Vagina (tissue), 2 donors: Measurements from ENCODE around the gene TSPAN13. TPM values are rescaled to one million over a fixed set of nuclear protein-coding genes. Genes with fewer than 3 reads are reported as not detected.

Source experiments
- DNase-seq, 2 donors: peaks; one replicate each; pipeline ENCODE4 v3.0.0-alpha.2; 2017; ENCODE audit errors: extremely low spot score in 2 of 2
- H3K27ac ChIP-seq: fragments of 200-600 bp; sonication (generic); one replicate; pipeline ENCODE4 v1.5.1; 2019
- H3K27me3 ChIP-seq: fragments of 200-600 bp; sonication (generic); one replicate; pipeline ENCODE4 v1.5.1; 2019
- H3K36me3 ChIP-seq, 2 donors: fragments of 200-600 bp; sonication (generic); one replicate each; pipeline ENCODE4 v1.5.1; 2017 to 2019
- H3K4me1 ChIP-seq: fragments of 200-600 bp; sonication (generic); one replicate; pipeline ENCODE4 v1.5.1; 2019
- H3K4me3 ChIP-seq, 2 donors: fragments of 200-600 bp; sonication (generic); 1 replicate in 1 of 2; 2 replicates in 1 of 2; pipeline ENCODE4 v1.5.1; 2016 to 2019
- H3K9me3 ChIP-seq: fragments of 200-600 bp; sonication (generic); one replicate; pipeline ENCODE4 v1.5.1; 2019
- POLR2A ChIP-seq, 2 donors: fragments of 450-650 bp; IDR thresholded peaks; one replicate each; pipeline ENCODE4 v1.6.1; 2017; ENCODE audit warnings: antibody characterized with exemption in 2 of 2, mild to moderate bottlenecking in 2 of 2, moderate library complexity in 2 of 2
- POLR2AphosphoS5 ChIP-seq, 2 donors: sonication (generic); formaldehyde crosslinking; IDR thresholded peaks; one replicate each; pipeline ENCODE4 v1.9.0; 2017; ENCODE audit warnings: antibody characterized with exemption in 2 of 2, mild to moderate bottlenecking in 2 of 2, low read depth in 1 of 2; ENCODE audit not compliant: insufficient read depth in 1 of 2
- intact Hi-C: fragments of 100-400 bp; cut with DNase I; formaldehyde crosslinking; loops from one replicate; pipeline ENCODE4 v1.15.1; 2023
- total RNA-seq: library from RNA; depleted of rRNA; stranded (reverse); fragments of >200 nt; gene quantifications from one replicate; pipeline ENCODE4 v1.2.3, GENCODE V29; 2016
- TF ChIP-seq, protein P1 (sequence below), 3 experiments: fragments of 450-650 bp in 2 of 3; fragments of 200-600 bp in 1 of 3; sonication (generic) in 1 of 3; IDR thresholded peaks; one replicate each; pipeline ENCODE4 v1.5.1; 2017 to 2019; ENCODE audit warnings: antibody characterized with exemption in 3 of 3, mild to moderate bottlenecking in 2 of 3, moderate library complexity in 2 of 3

TSPAN13 gene
- total RNA-seq, 1 donor from 2014 or later: 13.8 TPM

DNA sequence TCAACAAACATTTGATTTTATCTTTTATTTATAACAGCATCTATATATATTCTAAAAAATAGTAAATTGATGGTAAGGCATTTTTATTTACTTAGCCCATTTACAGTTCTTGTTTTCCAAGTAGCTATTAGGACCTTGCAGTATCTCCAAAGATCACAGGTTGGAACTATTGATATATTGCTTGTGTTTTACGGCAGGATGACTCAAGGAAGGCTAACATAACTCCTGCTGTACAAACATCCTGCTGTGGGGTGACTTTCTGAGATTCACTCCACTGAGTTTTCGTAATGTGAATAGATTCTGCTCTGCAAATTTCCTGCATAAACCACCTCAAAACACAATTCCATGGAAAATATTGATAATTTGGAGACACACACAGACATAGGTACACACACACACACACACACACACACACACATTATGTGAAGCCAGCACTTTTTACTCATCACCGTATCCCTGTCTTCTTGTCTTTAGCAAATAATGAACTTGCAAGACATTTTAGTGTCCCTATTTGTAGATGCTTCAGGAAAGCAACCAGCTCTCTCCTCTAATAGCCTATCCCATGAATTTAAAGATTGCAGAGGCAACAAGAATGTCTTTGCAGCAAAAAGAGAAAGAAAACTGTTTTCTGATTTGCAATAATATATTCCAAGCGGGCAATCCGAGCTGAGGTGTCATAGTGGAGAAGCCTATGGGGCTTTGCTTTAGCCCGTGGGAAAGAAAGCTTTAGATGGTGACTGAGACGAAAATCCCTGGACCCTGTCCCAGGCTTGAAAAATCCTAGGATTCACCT, 50.5 kb downstream of the TSPAN13 start:
- no peak for DNase-seq
- H3K36me3 ChIP-seq: no peaks in the 10 kb centered on the region
- H3K27me3 ChIP-seq: no peaks in the 10 kb centered on the region
- no peaks in the 10 kb centered on the region for H3K4me1 ChIP-seq
- TF ChIP-seq POLR2AphosphoS5 (IDR thresholded peaks at IDR 0.05; ENCODE audit: insufficient read depth in 1 of 2, low read depth in 1 of 2): no peak
- no peak for TF ChIP-seq POLR2A (IDR thresholded peaks at IDR 0.05)
- TF ChIP-seq, protein P1, sequence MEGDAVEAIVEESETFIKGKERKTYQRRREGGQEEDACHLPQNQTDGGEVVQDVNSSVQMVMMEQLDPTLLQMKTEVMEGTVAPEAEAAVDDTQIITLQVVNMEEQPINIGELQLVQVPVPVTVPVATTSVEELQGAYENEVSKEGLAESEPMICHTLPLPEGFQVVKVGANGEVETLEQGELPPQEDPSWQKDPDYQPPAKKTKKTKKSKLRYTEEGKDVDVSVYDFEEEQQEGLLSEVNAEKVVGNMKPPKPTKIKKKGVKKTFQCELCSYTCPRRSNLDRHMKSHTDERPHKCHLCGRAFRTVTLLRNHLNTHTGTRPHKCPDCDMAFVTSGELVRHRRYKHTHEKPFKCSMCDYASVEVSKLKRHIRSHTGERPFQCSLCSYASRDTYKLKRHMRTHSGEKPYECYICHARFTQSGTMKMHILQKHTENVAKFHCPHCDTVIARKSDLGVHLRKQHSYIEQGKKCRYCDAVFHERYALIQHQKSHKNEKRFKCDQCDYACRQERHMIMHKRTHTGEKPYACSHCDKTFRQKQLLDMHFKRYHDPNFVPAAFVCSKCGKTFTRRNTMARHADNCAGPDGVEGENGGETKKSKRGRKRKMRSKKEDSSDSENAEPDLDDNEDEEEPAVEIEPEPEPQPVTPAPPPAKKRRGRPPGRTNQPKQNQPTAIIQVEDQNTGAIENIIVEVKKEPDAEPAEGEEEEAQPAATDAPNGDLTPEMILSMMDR (IDR thresholded peaks at IDR 0.05): no peak
- no peaks in the 10 kb centered on the region for H3K9me3 ChIP-seq
- H3K4me3 ChIP-seq: no peak overlapping the region
- intact Hi-C loops: no loop called here
- no peak overlapping the region for H3K27ac ChIP-seq

DNA sequence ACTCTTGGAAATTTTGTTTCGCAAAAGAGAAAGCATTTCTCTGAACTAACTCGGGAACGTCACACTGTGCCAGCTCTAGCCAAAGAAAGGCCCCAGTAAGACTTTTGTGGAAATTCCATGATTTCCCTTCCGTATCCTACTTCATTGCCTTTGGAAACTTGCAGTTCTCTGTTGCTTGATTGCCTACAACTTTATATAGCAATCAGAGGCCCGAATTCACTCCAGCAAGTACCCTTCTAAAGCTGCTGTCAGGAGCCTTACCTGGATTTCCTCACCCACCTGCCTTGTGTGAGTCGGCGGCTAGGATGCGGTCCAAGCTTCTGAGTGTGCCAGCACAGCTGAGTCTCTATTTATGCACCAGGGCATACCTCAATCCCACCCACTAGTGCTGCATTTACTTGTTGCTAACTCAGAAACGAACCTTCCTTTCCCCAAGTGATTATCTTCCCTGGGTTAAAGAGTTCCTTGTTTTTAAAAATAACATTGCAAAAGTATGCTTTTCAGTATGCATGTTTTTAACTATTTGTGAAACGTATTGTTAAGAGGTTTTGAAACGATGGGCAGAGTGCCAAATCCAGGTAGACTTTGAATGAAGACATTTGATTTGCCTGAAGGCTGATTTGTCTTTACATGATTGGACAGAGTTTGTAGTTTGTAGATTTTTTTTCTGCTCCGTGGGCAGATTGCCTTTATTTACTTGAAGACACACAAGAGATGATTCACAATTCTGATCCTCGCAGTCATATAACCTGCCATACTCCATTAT, 51.3 kb downstream of the TSPAN13 start, which contains the start of gene AGR2:
Gene AGR2 (minus strand): TSS at position 326 of the 766 bp plus-strand sequence. CDS start 3,203 bp downstream, outside the sequence.
- Histone ChIP-seq H3K4me1 (no peaks in the 10 kb centered on the region), H3K4me3 (no peak within 1 kb of the TSS), H3K27me3 (no peaks in the 10 kb centered on the region), H3K36me3 (no peaks in the 10 kb centered on the region), H3K9me3 (no peaks in the 10 kb centered on the region), H3K27ac (no peak within 1 kb of the TSS)
- intact Hi-C loops: no loop called here
- no peak for DNase-seq
- no peak for TF ChIP-seq POLR2AphosphoS5 (IDR thresholded peaks at IDR 0.05; ENCODE audit: insufficient read depth in 1 of 2, low read depth in 1 of 2)
- TF ChIP-seq, protein P1 (IDR thresholded peaks at IDR 0.05): no peak

DNA sequence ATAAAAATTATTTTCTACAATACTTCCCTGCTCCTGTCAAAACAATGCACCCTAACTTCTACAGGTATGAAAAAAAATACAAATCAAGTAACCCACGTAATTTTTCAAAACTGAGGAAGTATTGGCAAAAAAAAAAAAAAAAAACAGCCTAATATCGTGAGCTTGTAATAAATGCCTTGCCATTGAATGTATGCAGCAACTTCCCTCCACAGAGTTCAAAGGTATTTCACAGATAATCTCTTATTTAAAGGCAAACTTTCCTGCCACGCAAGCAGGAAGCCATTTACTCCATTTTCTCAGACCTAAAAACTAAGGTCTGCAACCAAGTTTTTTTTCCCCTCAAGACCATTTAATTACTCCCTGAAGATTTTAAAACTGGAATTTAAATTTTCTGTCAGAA, 51.9 kb downstream of the TSPAN13 start:
- no peaks in the 10 kb centered on the region for H3K36me3 ChIP-seq
- DNase-seq: no peak
- H3K4me3 ChIP-seq: no peak overlapping the region
- H3K27me3 ChIP-seq: no peaks in the 10 kb centered on the region
- intact Hi-C loops: no loop called here
- TF ChIP-seq POLR2AphosphoS5 (IDR thresholded peaks at IDR 0.05; ENCODE audit: insufficient read depth in 1 of 2, low read depth in 1 of 2) (no peak), POLR2A (IDR thresholded peaks at IDR 0.05) (no peak)
- TF ChIP-seq, protein P1 (IDR thresholded peaks at IDR 0.05): no peak
- no peak overlapping the region for H3K27ac ChIP-seq
- H3K9me3 ChIP-seq: no peaks in the 10 kb centered on the region
- no peaks in the 10 kb centered on the region for H3K4me1 ChIP-seq

DNA sequence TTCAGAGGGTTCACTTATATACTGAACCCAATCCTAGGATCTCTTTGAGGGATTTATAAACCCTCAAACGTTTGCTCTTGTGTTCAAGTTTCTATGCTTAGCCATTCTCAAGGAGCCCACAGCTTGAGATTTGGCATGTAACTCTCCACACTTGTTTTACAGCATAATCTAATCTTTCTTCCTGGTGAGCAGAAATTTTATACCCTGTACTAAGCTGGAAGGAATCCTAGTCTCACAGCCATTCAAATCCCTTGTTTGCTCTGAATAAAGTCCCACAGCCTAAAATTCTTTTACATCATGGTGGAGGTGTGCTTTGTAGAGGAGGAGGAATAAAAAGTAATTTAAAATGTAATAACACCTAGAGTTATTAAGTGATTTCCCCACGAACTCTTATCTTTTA, 56.6 kb downstream of the TSPAN13 start:
- no peak overlapping the region for H3K27ac ChIP-seq
- DNase-seq: no peak
- H3K9me3 ChIP-seq: no peaks in the 10 kb centered on the region
- intact Hi-C loops: no loop called here
- no peaks in the 10 kb centered on the region for H3K4me1 ChIP-seq
- TF ChIP-seq POLR2AphosphoS5 (IDR thresholded peaks at IDR 0.05; ENCODE audit: insufficient read depth in 1 of 2, low read depth in 1 of 2): no peak
- TF ChIP-seq, protein P1 (IDR thresholded peaks at IDR 0.05): no peak
- TF ChIP-seq POLR2A (IDR thresholded peaks at IDR 0.05): no peak
- H3K36me3 ChIP-seq: no peaks in the 10 kb centered on the region
- no peaks in the 10 kb centered on the region for H3K27me3 ChIP-seq
- H3K4me3 ChIP-seq: no peak overlapping the region
